ENCODE data around the gene MAP1A.

Gene MAP1A

GRCh38 chr15:43517354-43518196, at the start of gene MAP1A:
Gene MAP1A, plus strand, starts transcription at chr15:43517608. Its CDS starts 3,866 bp downstream, at chr15:43521474.
- DNase-seq (ENCODE audit: low spot score): no peak

DNA sequence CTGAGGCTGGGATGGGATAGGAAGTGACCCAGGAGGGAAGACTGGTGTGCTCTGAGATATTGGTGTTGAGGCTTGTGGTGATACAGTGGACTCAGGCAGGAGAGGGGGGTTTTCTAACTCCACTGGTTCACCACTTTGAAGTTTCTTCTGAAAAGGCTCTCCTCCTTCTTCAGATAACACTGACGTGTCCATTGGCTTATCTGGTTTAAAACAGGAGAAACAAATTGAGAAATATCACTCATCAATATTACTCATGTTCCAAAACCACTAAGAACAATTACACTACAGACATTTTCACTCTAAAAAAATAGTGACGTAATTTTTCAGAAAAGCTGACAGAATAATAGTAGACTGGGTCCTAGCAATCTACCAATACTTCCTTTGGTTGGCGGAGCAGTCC, 47.5 kb upstream of the MAP1A start:
- DNase-seq (ENCODE audit: low spot score): no peak

DNA sequence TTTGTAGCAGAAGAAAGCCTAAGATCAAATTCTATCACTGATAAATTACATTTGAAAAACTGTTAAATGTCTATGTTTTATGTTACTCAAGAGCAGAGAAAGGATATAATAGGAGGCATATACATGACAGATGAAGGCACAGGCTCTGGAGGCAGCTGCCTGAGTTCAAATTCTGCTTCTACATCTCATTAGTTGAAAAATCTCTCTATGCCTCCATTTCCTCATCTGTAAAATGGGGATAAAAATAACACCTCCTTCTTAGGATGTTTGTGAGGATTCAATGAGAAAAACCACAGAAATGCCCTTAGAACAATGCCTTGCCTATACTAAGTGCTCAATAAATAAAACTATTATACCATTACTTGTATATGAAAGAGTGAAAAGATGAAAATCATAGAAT, 45.4 kb upstream of the MAP1A start:
- no peak for DNase-seq (ENCODE audit: low spot score)

- DNase-seq (ENCODE audit: low spot score): no peak
Observed at GRCh38 chr15:43473885-43474284, 43.5 kb upstream of the MAP1A start.

DNA sequence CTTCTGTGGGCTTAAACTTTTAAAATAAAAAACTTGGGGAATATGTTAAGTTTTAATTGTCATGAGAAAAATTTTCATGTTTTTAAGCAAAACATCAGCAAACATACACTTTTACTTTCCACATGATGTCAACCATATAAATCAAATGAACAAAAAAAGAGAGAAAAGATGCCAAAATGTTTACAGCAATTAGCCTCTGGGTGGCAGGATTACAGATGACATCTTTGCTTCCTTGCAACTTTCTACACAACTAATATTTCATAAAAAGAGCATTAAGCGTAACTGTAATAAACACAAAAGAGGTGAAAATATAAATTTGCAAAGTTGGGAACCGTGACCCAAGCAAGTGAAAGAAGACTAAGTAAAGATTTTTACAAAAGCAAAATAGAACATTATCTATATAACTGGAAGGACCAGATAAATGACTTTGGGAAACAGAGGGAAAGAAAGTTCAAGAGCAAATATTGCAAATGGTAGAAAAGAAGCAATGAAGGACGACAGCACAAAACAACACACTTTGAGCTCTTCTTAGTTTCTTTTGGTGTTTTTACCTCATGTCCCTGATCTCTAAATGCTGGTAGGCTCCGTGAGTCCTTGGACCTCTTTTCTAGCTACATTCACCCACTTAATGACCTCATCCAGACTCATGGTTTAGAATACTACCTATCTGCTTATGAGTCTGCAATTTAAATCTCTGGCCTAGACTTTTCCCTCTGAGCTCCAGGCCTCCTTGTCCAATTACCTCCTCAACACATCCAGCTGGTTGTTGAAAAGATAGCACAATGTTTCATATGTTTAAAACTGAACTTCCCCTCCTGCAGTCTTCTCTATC, 33.9 kb upstream of the MAP1A start:
- DNase-seq (ENCODE audit: low spot score): peak; percentile 26

- DNase-seq (ENCODE audit: low spot score): no peak
Observed at GRCh38 chr15:43484455-43484854, 33.0 kb upstream of the MAP1A start.

GRCh38 chr15:43487271-43487895, 30.0 kb upstream of the MAP1A start:
- no peak for DNase-seq (ENCODE audit: low spot score)

GRCh38 chr15:43488790-43489189, 28.6 kb upstream of the MAP1A start:
- DNase-seq (ENCODE audit: low spot score): no peak

GRCh38 chr15:43489191-43489590, 28.2 kb upstream of the MAP1A start:
- DNase-seq (ENCODE audit: low spot score): no peak

DNA sequence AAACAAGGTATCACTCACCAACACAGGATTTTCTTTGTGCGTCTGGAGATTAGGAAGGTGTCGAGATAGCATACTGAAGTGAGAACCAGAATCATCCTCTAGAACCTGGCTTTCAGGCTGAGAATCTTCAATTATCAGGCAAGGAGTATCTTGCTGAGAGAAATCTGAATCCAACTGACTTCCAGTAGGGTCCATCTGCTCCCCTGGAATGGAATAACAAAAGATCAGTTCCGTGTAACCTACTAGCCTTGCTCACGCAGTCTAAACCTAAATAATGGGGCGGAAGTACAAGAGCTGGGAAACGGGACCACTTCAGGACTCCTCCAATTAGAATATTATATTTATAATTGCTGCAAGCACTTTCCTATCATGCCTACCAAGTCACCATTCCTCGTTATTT, 25.1 kb upstream of the MAP1A start:
- DNase-seq (ENCODE audit: low spot score): no peak

DNA sequence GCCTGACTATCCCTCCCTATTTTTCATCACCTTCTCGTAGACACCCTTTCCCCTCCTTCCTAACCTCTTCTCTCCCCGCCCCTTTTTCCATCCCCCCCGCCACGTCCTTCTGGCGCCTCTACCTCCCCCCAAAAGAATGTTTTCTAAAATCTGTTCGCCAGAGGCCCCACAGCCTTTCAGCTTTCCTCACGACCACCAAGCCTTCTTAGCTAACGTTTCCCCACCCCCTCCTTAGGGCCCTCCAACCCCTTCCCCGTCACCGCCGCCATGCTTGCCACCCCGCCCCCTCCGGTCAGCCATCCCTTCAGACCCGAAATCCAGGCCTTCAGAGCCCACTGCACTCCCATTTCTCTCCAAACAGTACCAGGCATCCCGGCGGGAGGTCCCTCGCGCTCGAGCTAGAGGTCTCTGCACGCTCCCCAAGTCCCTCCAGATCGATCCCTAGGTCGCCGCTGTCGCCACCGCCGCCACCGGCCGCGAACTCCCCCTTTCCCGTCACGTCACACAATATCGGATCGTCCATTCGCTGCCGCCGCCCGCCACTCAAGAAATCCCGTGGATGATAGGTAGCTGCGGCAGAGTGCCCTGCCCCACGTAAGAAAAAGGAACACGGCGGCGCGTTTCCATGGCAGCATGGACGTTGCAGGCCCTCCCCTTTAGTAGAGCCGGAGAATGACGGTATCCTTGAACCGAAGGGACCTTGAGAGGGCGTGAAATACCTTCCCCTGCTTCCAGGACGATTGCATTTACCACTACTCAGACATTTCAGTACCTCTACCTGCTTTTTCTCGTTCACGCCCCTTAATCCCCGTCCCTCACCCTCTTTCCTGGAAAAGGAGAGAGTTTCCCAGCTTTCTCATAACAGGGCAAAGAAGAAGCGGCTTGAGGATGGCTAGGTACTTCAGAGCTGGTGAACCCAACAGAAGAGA, 24.5 kb upstream of the MAP1A start, which contains the start of gene TP53BP1:
TSS of gene TP53BP1 (minus strand) at position 484 of the 929 bp plus-strand sequence. CDS start at position 371, 113 bp downstream.
- DNase-seq (ENCODE audit: low spot score): peak; percentile 94

DNA sequence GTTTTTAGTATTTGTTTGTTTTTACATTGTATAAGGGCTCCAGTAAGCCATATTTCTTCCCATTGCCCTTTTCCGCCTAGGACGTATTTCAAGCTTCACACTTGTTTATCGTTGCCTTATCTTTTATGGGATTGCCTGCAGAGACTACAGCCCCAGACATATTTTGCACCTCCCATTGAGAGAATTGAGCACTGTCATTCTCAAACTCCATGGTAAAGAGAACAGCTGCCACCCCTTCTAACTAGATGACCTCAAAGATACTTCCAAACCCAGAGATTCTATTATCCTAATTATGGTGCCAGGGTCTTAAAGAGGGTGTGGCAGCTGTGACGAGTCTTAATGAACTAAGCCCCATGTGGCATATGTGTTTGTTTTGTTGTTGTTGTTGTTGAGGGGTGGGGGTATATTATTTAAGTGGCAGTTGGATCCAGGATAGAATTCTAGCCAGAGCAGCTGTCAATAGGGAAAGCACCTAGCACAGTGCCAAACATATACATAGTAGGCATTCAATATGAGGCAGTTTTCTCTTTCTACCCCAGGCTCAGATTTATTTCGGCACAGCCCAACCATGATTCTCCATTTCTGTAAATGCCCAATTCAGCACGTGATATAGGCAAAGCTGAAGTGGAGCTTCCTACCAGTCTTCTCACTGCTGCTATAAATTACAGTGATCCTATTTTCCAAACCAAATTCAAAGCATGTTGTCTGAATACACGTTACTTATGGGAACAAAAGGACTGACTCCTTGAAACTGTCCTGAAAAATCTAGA, 23.5 kb upstream of the MAP1A start:
- no peak for DNase-seq (ENCODE audit: low spot score)

DNA sequence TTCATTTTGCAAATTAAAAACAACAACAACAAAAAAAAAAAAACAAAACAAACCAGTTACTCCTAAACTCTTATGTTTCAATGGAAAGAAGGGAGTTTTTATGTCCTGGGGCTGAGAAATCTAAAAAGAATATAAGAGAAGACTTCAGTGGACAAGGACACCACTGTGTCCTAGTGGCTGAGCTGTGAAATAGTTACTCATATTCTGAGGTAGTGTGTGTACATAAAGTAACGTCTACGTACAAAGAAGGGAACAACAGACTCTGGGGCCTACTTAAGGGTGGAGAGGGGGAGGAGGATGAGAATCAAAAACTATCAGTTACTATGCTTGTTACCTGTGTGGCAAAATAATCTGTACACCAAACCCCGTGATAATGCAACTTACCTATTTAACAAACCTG, 18.4 kb upstream of the MAP1A start:
- DNase-seq (ENCODE audit: low spot score): no peak

- no peak for DNase-seq (ENCODE audit: low spot score)
Observed at GRCh38 chr15:43499635-43500034, 17.8 kb upstream of the MAP1A start.

GRCh38 chr15:43505738-43506137, 11.7 kb upstream of the MAP1A start:
- DNase-seq (ENCODE audit: low spot score): no peak

- no peak for DNase-seq (ENCODE audit: low spot score)
Observed at GRCh38 chr15:43508421-43508820, 9.0 kb upstream of the MAP1A start.

DNA sequence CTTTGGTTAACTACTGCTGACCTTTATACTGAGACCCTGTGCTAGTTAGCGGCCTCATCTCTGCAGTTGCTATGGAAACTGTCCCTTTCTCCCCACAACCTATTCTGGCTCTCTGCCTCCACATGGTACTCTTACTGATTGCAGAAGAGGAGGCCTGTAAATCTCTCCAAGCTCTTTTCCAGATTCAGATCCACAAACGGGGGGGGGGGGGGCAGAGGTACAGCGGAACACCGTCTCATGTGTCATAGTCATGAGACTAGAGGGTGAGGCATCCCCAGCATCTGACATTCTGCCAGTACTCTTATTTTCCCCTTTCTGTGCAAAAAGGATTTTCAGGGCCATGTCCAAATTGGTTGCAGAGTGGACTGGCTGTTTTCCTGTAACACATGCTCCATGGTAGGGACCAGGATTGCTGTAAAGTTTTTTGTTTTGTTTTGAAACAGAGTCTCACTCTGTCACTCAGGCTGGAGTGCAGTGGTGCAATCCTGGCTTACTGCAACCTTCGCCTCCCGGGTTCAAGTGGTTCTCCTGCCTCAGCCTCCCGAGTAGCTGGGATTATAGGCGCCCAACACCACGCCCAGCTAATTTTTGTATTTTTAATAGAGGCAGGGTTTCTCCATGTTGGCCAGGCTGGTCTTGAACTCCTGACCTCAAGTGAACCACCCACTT, 8.3 kb upstream of the MAP1A start:
- DNase-seq (ENCODE audit: low spot score): no peak

DNA sequence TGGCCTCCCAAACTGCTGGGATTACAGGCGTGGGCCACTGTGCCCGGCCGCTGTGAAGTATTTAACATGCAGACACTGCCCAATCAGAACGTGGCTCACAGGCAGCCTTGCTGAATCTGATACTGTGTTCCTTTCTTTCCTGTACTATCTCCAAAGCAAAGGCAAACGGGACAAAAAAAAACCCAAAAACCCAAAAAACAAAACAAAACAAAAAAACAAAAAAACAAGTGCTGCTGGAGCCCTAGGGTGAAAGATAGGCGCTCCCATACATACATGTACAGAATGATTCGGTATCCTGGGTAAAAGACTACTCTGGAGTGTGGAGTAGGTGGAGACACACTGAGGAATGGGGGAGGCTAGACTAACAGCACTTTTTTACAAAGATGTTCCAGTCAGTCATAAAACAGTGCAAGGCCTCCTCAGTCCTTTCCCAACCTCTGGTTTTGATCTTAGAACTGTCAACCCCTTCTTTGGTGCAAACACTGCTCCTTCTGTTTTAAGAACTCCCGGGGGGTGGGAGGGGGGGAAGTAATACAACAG, 7.7 kb upstream of the MAP1A start:
- no peak for DNase-seq (ENCODE audit: low spot score)

DNA sequence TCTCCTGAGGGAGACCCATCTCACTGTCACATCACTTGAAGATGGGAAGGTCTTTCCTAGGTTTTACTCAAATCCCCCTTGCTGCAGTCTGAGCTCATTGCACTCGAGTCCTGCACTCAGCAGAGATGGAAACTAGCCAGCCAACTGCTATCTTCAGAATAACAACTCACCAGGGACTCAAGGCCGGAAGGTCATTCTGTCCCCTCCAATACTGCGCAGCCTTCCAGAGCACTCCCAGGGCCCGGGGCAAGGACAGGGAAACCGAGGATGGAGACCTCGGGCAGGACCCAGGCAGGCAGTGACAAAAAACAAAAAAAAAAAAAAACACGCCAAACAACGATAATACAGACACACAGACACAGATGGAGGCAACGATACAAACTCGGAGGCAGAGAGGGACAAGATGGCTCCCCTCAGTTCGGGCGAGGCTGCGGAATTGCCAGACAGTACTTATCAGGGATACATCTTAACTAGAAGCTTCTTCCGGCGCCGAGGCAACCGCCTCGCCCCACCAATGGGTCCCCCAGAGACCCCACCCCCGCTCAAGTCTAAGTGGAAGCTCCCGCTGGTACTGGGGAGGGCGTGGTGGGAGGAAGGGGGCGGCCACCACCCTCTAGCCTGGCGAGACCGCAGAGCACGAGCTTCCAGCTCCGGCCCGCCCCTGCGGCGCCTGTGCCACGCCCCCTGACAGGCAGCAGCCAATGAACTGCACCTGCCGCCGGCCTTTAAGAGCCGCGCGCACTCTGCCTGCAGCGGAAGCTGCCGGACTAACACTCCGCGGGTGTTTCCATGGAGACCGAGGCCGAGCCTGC, 7.0 kb upstream of the MAP1A start:
- DNase-seq (ENCODE audit: low spot score): peak; percentile 97

All from hematopoietic multipotent progenitor cell treated with erythropoietin and hydrocortisone succinate and interleukin-3 and kit ligand, for 15 days (in vitro differentiated cells).